ENCODE measurements around the gene EFCAB9.

EFCAB9 gene

GRCh38 chr5:172166030-172166826 lies 27.7 kb upstream of the EFCAB9 start:
- no peak for DNase-seq

GRCh38 chr5:172167895-172168294 lies 26.1 kb upstream of the EFCAB9 start:
- DNase-seq = no peak

GRCh38 chr5:172168311-172168710 lies 25.7 kb upstream of the EFCAB9 start:
- no peak for DNase-seq

GRCh38 chr5:172169216-172169615 lies 24.8 kb upstream of the EFCAB9 start:
- no peak for DNase-seq

GRCh38 chr5:172170251-172170701 lies 23.7 kb upstream of the EFCAB9 start:
- DNase-seq = no peak

- DNase-seq = no peak
Measured at GRCh38 chr5:172171118-172171517, 22.9 kb upstream of the EFCAB9 start.

GRCh38 chr5:172172912-172173563 lies 20.9 kb upstream of the EFCAB9 start:
- no peak for DNase-seq

- peak; percentile 89 for DNase-seq
Measured at GRCh38 chr5:172173564-172174153, 20.3 kb upstream of the EFCAB9 start.

- peak; percentile 92 for DNase-seq
Measured at GRCh38 chr5:172175263-172175719, 18.7 kb upstream of the EFCAB9 start.

GRCh38 chr5:172177176-172177575 lies 16.8 kb upstream of the EFCAB9 start:
- DNase-seq = no peak

- no peak for DNase-seq
Measured at GRCh38 chr5:172178301-172178987, 15.5 kb upstream of the EFCAB9 start.

GRCh38 chr5:172178991-172179989 lies 14.7 kb upstream of the EFCAB9 start:
- peak; percentile 69 for DNase-seq

- no peak for DNase-seq
Measured at GRCh38 chr5:172180936-172181335, 13.0 kb upstream of the EFCAB9 start.

GRCh38 chr5:172182291-172182690 lies 11.7 kb upstream of the EFCAB9 start:
- DNase-seq = no peak

GRCh38 chr5:172183881-172184280 lies 10.1 kb upstream of the EFCAB9 start:
- DNase-seq = no peak

- DNase-seq = no peak
Measured at GRCh38 chr5:172185096-172185461, 8.9 kb upstream of the EFCAB9 start.

- no peak for DNase-seq
Measured at GRCh38 chr5:172186114-172186695, 7.8 kb upstream of the EFCAB9 start.

GRCh38 chr5:172187118-172188032 lies 6.6 kb upstream of the EFCAB9 start:
- peak; percentile 80 for DNase-seq

GRCh38 chr5:172188033-172188892 lies 5.7 kb upstream of the EFCAB9 start, which contains the start of gene STK10:
STK10 (minus strand) TSS chr5:172188224; CDS start chr5:172188042, 182 bp downstream.
- peak; percentile 93 for DNase-seq

All from stimulated activated CD8-positive, alpha-beta memory T cell treated with anti-CD3 and anti-CD28 coated beads, Interleukin-4, amount 100 ng/mL, for 48 hours (primary cell).